PFSK-1 (cell line): ENCODE data around the gene BMPR2.

Experiments used
- FOXP2 ChIP-seq: optimal IDR thresholded peaks from 2 replicates; pipeline ENCODE3; 2011; ENCODE audit warnings: borderline replicate concordance, control low read depth, inconsistent platforms; ENCODE audit not compliant: insufficient read depth; ENCODE audit errors: extremely low read length, extremely low read depth
- POLR2AphosphoS5 ChIP-seq: IDR thresholded peaks from 2 replicates; pipeline ENCODE4 v1.6.1; 2012; ENCODE audit warnings: low read depth, mild to moderate bottlenecking, control low read depth, low read length, moderate library complexity
- REST ChIP-seq, 2 experiments: IDR thresholded peaks; 2 replicates each; pipeline versions ENCODE4 v1.6.1 to v1.8.0; 2011 to 2012; ENCODE audit warnings: low read depth in 2 of 2, low read length in 2 of 2, control low read depth in 1 of 2, inconsistent platforms in 1 of 2, mild to moderate bottlenecking in 1 of 2, moderate library complexity in 1 of 2; ENCODE audit not compliant: insufficient read depth in 1 of 2
- SIN3A ChIP-seq: IDR thresholded peaks from 2 replicates; pipeline ENCODE4 v1.6.1; 2012; ENCODE audit warnings: mild to moderate bottlenecking, low read length, moderate library complexity, borderline replicate concordance; ENCODE audit not compliant: insufficient read depth
- TAF1 ChIP-seq: IDR thresholded peaks from 2 replicates; pipeline ENCODE4 v1.6.1; 2012; ENCODE audit warnings: low read length, control low read depth, borderline replicate concordance; ENCODE audit not compliant: insufficient read depth

BMPR2 gene

GRCh38 chr2:202387608-202388342, 11.6 kb downstream of the BMPR2 start:
- TF ChIP-seq SIN3A = no peak
- no peak for TF ChIP-seq FOXP2
- no peak for TF ChIP-seq POLR2AphosphoS5
- no peak for TF ChIP-seq REST (IDR thresholded peaks at IDR 0.05; ENCODE audit: insufficient read depth in 1 of 2, low read depth in 2 of 2, low read length in 2 of 2)
- no peak for TF ChIP-seq TAF1

- TF ChIP-seq FOXP2 (no peak), TAF1 (no peak), REST (IDR thresholded peaks at IDR 0.05; ENCODE audit: insufficient read depth in 1 of 2, low read depth in 2 of 2, low read length in 2 of 2) (no peak)
Measured at GRCh38 chr2:202400941-202401340, 24.8 kb downstream of the BMPR2 start.

GRCh38 chr2:202405798-202406197, 29.7 kb downstream of the BMPR2 start:
- TF ChIP-seq SIN3A (no peak), REST (IDR thresholded peaks at IDR 0.05; ENCODE audit: insufficient read depth in 1 of 2, low read depth in 2 of 2, low read length in 2 of 2) (no peak), TAF1 (no peak), FOXP2 (no peak), POLR2AphosphoS5 (no peak)

- TF ChIP-seq POLR2AphosphoS5 (no peak), FOXP2 (no peak), TAF1 (no peak), SIN3A (no peak), REST (IDR thresholded peaks at IDR 0.05; ENCODE audit: insufficient read depth in 1 of 2, low read depth in 2 of 2, low read length in 2 of 2) (no peak)
Measured at GRCh38 chr2:202406445-202406978, 30.4 kb downstream of the BMPR2 start.
